C4-2B (cell line): ENCODE measurements around the gene MED13L.

Experiments used
- ZFX ChIP-seq: fragments of 450-650 bp; IDR thresholded peaks from 2 replicates; pipeline ENCODE4 v1.6.1; 2017
- TF ChIP-seq, protein P1 (sequence below): fragments of 450-650 bp; conservative IDR thresholded peaks from 2 replicates; pipeline ENCODE4 v1.5.1; 2017; ENCODE audit warnings: mild to moderate bottlenecking

DNA sequence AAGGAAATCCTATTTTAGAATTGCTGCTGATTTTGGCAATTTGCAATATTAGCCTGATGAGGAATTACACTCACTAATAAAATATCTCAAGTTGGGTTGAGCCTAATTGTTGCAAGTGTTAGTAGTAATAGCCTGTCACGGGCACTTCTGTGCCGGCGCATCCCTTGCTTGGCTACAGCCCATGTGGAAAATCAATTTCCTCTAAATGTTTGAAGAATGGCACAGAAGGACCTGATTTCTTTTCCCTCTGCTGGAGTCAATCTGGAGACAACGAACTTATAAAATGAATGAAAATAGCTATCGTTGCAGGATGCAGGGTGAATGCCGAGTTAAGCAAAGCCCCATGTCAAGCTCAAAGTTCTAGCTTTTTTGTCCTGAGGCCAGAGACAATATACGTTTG lies 31.2 kb upstream of the MED13L start:
- TF ChIP-seq, protein P1, sequence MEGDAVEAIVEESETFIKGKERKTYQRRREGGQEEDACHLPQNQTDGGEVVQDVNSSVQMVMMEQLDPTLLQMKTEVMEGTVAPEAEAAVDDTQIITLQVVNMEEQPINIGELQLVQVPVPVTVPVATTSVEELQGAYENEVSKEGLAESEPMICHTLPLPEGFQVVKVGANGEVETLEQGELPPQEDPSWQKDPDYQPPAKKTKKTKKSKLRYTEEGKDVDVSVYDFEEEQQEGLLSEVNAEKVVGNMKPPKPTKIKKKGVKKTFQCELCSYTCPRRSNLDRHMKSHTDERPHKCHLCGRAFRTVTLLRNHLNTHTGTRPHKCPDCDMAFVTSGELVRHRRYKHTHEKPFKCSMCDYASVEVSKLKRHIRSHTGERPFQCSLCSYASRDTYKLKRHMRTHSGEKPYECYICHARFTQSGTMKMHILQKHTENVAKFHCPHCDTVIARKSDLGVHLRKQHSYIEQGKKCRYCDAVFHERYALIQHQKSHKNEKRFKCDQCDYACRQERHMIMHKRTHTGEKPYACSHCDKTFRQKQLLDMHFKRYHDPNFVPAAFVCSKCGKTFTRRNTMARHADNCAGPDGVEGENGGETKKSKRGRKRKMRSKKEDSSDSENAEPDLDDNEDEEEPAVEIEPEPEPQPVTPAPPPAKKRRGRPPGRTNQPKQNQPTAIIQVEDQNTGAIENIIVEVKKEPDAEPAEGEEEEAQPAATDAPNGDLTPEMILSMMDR = no peak
- TF ChIP-seq ZFX = no peak
